GM12878 (cell line): Measurements from ENCODE around the gene LITAF. TPM values are rescaled to one million over a fixed set of nuclear protein-coding genes. Genes with fewer than 3 reads are reported as not detected.
A peak's percentile ranks its signal among the peaks of the same experiment; 100 is the strongest.

Source experiments
- ATAC-seq: fragments of 200-7000 bp; cut with Tn5 transposase; 3 replicates; pipeline ENCODE4 v1.9.1; 2020; ENCODE audit warnings: mild to moderate bottlenecking, moderate library complexity
- BruUV-seq: library from RNA; stranded (reverse); fragments of 400-500 nt; replicated peaks from 2 replicates; lab custom pipeline; 2021; lab: Mats Ljungman, UMichigan
- CTCF ChIA-PET: fragments of 300-600 bp; sonication (Branson Sonifier 250); formaldehyde crosslinking; extraction: SDS; loops from one replicate; lab custom pipeline; 2021; ENCODE audit warnings: inconsistent platforms; lab: Yijun Ruan, JAX
- POLR2A ChIA-PET: fragments of 350-600 bp; formaldehyde crosslinking; extraction: SDS; loops from one replicate; lab custom pipeline; 2021; ENCODE audit warnings: inconsistent platforms; lab: Charles Lee
- RAD21 ChIA-PET: fragments of 300-600 bp; sonication (Branson Sonifier 250); formaldehyde crosslinking; loops from one replicate; lab custom pipeline; 2023; ENCODE audit warnings: antibody characterized with exemption; ENCODE audit not compliant: unreplicated experiment; lab: Charles Lee
- SMC1A ChIA-PET: fragments of 300-600 bp; sonication (Branson Sonifier 250); formaldehyde crosslinking; loops from one replicate; lab custom pipeline; 2023; ENCODE audit not compliant: unreplicated experiment, uncharacterized antibody; lab: Charles Lee
- DNase-seq: peaks from one replicate; pipeline ENCODE4 v3.0.0-alpha.2; 2011; ENCODE audit warnings: low read depth, low spot score
- FAIRE-seq: peaks from 3 replicates; lab custom pipeline; 2011; peaks lifted over from hg19 to GRCh38; lab: Jason Lieb, UNC
- H2AFZ ChIP-seq: 2 replicates; pipeline ENCODE4 v1.6.0; 2011; ENCODE audit warnings: low read depth, low read length, control low read depth; ENCODE audit not compliant: control insufficient read depth
- H3K27ac ChIP-seq: 2 replicates; pipeline ENCODE4 v1.5.1; 2011; ENCODE audit warnings: control low read depth; ENCODE audit not compliant: control insufficient read depth, insufficient read depth
- H3K27me3 ChIP-seq, 2 experiments: replicated peaks in 1 of 2; 2 replicates each; pipeline versions ENCODE4 v1.6.0 to v1.6.1; 2011; ENCODE audit warnings: low read length in 1 of 2; ENCODE audit not compliant: control insufficient read depth in 2 of 2, insufficient read depth in 2 of 2
- H3K36me3 ChIP-seq, 2 experiments: 2 replicates each; pipeline ENCODE4 v1.5.1; 2011; ENCODE audit warnings: low read length in 1 of 2; ENCODE audit not compliant: control insufficient read depth in 2 of 2, insufficient read depth in 2 of 2
- H3K4me1 ChIP-seq: 2 replicates; pipeline ENCODE4 v1.6.1; 2011; ENCODE audit warnings: mild to moderate bottlenecking, low read length, moderate library complexity, mixed read lengths; ENCODE audit not compliant: control insufficient read depth, insufficient read depth
- H3K4me2 ChIP-seq: 2 replicates; pipeline ENCODE4 v1.6.0; 2011; ENCODE audit warnings: control low read depth; ENCODE audit not compliant: control insufficient read depth, insufficient read depth
- H3K4me3 ChIP-seq: fragments of 200-600 bp; sonication (generic); 2 replicates; pipeline ENCODE4 v1.5.1; 2016
- H3K79me2 ChIP-seq: 2 replicates; pipeline ENCODE4 v1.6.0; 2011; ENCODE audit warnings: low read length; ENCODE audit not compliant: control insufficient read depth, insufficient read depth
- H3K9ac ChIP-seq: 2 replicates; pipeline ENCODE4 v1.8.0; 2011; ENCODE audit warnings: low read length, control low read depth, mixed read lengths; ENCODE audit not compliant: control insufficient read depth, insufficient read depth
- H3K9me3 ChIP-seq: replicated peaks from 3 replicates; pipeline ENCODE4 v1.5.1; 2011; ENCODE audit warnings: mild to moderate bottlenecking, low read length; ENCODE audit not compliant: control insufficient read depth, insufficient read depth
- H4K20me1 ChIP-seq: 2 replicates; pipeline ENCODE4 v1.6.0; 2011; ENCODE audit not compliant: control insufficient read depth, insufficient read depth
- CHD1 ChIP-seq: IDR thresholded peaks from 2 replicates; pipeline ENCODE4 v1.6.1; 2012; ENCODE audit warnings: low read depth, low read length, improper control_type of control experiment
- EED ChIP-seq: sonication (generic); IDR thresholded peaks from 2 replicates; pipeline ENCODE4 v1.6.1; 2016; ENCODE audit warnings: antibody characterized with exemption, low read depth
- GABPA ChIP-seq: IDR thresholded peaks from 2 replicates; pipeline ENCODE4 v1.6.1; 2014; ENCODE audit warnings: antibody characterized with exemption, low read depth, mild to moderate bottlenecking, inconsistent platforms
- HDGF ChIP-seq: fragments of 450-650 bp; IDR thresholded peaks from 2 replicates; pipeline ENCODE4 v1.6.1; 2016; ENCODE audit warnings: antibody characterized with exemption
- IKZF2 ChIP-seq, 2 experiments: fragments of 450-650 bp; IDR thresholded peaks; 2 replicates each; pipeline ENCODE4 v1.6.1; 2017; ENCODE audit warnings: mild to moderate bottlenecking in 2 of 2, moderate library complexity in 2 of 2
- LARP7 ChIP-seq: fragments of 450-650 bp; IDR thresholded peaks from 2 replicates; pipeline ENCODE4 v1.6.1; 2017; ENCODE audit warnings: mild to moderate bottlenecking
- MYC ChIP-seq: IDR thresholded peaks from 2 replicates; pipeline ENCODE4 v1.6.1; 2011; ENCODE audit warnings: mild to moderate bottlenecking, low read length, moderate library complexity, inconsistent platforms; ENCODE audit not compliant: insufficient read depth, insufficient replicate concordance, insufficient read length, severe bottlenecking
- NR2C2 ChIP-seq: IDR thresholded peaks from 2 replicates; pipeline ENCODE4 v1.6.1; 2011; ENCODE audit warnings: borderline replicate concordance, low read depth; ENCODE audit not compliant: control insufficient read depth, insufficient read length
- RUNX3 ChIP-seq: IDR thresholded peaks from 2 replicates; pipeline ENCODE4 v1.6.1; 2012; ENCODE audit warnings: low read length, inconsistent platforms
- SIN3A ChIP-seq: IDR thresholded peaks from 2 replicates; pipeline ENCODE4 v1.6.1; 2012; ENCODE audit warnings: low read depth, low read length, improper control_type of control experiment
- SRF ChIP-seq, 2 experiments: IDR thresholded peaks; 2 replicates each; pipeline ENCODE4 v1.6.1; 2011; ENCODE audit warnings: low read depth in 2 of 2, low read length in 2 of 2, mild to moderate bottlenecking in 1 of 2, moderate library complexity in 1 of 2
- ZNF217 ChIP-seq: fragments of 450-650 bp; IDR thresholded peaks from 2 replicates; pipeline ENCODE4 v1.6.1; 2017; ENCODE audit warnings: antibody characterized with exemption, mild to moderate bottlenecking
- WGBS: methylation state at CpG from one replicate; pipeline ENCODE4 v1.1.6; 2016; ENCODE audit warnings: low lambda C conversion rate; ENCODE audit not compliant: insufficient replicate concordance, insufficient coverage; ENCODE audit errors: missing lambda C conversion rate; 5-methylcytosine and 5-hydroxymethylcytosine counted together
- in situ Hi-C: fragments of 300-500 bp; cut with MboI; formaldehyde crosslinking; loops from 9 replicates; pipeline ENCODE4 v1.14.3; 2018; ENCODE audit warnings: mixed read lengths
- intact Hi-C: fragments of 100-400 bp; cut with micrococcal nuclease; formaldehyde crosslinking; loops from one replicate; pipeline ENCODE4 v1.14.2; 2022; ENCODE audit not compliant: unreplicated experiment
- polyA plus RNA-seq, 11 experiments: library from polyadenylated mRNA; depleted of rRNA in 4 of 11; unstranded in 6 of 11; stranded (reverse) in 5 of 11; fragments of >200 nt; fragmentation: Nextera tagmentation in 4 of 11; fragmentation: Illumina TruSeq in 1 of 11; extraction: Ambion mirVana in 4 of 11; extraction: Trizol in 1 of 11; gene quantifications; 1 replicate in 1 of 11; 2 replicates in 10 of 11; pipeline versions ENCODE4 v1.2.1 to v1.2.3, GENCODE V29; 2011 to 2016; ENCODE audit warnings: inconsistent platforms in 2 of 11, missing spikeins in 2 of 11, low read depth in 1 of 11
- total RNA-seq, 4 experiments: library from RNA; depleted of rRNA in 3 of 4; stranded (reverse); fragments of >200 nt in 3 of 4; fragmentation: Illumina TruSeq in 1 of 4; extraction: Trizol in 1 of 4; gene quantifications; 2 replicates each; pipeline versions ENCODE4 v1.2.1 to v1.2.3, GENCODE V29; 2013 to 2021
- TF ChIP-seq, protein P1 (sequence below): fragments of 450-650 bp; IDR thresholded peaks from 2 replicates; pipeline ENCODE4 v1.6.1; 2017; ENCODE audit warnings: mild to moderate bottlenecking, moderate library complexity
- TF ChIP-seq, protein P2 (sequence below): fragments of 450-650 bp; IDR thresholded peaks from 2 replicates; pipeline ENCODE4 v1.6.1; 2017; ENCODE audit warnings: antibody characterized with exemption, mild to moderate bottlenecking, moderate library complexity

Gene LITAF
- total and polyA plus RNA-seq, 10 of the 15 experiments (the other 5 are each of a cell fraction or from before 2014, with no cell fraction given), result 99.2 to 211 (median 147) TPM

DNA sequence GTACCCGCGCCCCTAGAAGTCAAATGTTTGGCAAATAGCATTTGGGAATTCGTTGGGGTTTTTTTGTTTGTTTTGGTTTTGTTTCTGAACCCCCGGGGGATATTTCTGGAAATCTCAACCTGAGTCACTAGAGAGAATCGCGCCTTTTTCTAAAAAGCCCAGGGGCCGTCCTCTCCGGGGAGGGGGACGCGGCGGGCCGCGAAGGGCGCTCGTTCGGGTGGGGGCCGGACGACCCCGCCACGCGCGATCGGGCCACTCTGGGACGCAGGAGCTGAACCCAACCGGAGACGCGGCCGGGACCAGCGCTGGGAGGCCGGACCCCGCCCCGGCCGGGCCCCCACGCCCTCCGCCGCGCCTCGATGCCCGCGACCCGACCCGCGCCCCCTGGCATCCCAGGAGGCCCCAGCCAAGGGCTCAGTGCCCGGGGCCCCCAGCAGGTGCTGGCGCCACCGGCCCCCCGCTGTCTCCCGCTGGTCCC lies 302 bp downstream of the LITAF start (continued):
- TF ChIP-seq SIN3A (0 out of 2 replicates have a peak, but pooled peaks have one; percentile 6), GABPA (no peak), MYC (no peak), RUNX3 (peak; percentile 37; the same call in 1 of the 2 replicates), ZNF217 (0 out of 2 replicates have a peak, but pooled peaks have one; percentile 23), NR2C2 (no peak), LARP7 (peak; percentile 83)

- peak overlapping the region; percentile 92 for H3K27ac ChIP-seq
- no peak for FAIRE-seq
- TF ChIP-seq EED (0 out of 2 replicates have a peak, but pooled peaks have one; percentile 22), IKZF2 (IDR thresholded peaks at IDR 0.05) (peak; percentile 30 to 39; a peak in 1 of 4 replicates), CHD1 (0 out of 2 replicates have a peak, but pooled peaks have one; percentile 55), SRF (IDR thresholded peaks at IDR 0.05; ENCODE audit: low read depth in 2 of 2, low read length in 2 of 2) (no peak), HDGF (0 out of 2 replicates have a peak, but pooled peaks have one; percentile 49)
- TF ChIP-seq, protein P1, sequence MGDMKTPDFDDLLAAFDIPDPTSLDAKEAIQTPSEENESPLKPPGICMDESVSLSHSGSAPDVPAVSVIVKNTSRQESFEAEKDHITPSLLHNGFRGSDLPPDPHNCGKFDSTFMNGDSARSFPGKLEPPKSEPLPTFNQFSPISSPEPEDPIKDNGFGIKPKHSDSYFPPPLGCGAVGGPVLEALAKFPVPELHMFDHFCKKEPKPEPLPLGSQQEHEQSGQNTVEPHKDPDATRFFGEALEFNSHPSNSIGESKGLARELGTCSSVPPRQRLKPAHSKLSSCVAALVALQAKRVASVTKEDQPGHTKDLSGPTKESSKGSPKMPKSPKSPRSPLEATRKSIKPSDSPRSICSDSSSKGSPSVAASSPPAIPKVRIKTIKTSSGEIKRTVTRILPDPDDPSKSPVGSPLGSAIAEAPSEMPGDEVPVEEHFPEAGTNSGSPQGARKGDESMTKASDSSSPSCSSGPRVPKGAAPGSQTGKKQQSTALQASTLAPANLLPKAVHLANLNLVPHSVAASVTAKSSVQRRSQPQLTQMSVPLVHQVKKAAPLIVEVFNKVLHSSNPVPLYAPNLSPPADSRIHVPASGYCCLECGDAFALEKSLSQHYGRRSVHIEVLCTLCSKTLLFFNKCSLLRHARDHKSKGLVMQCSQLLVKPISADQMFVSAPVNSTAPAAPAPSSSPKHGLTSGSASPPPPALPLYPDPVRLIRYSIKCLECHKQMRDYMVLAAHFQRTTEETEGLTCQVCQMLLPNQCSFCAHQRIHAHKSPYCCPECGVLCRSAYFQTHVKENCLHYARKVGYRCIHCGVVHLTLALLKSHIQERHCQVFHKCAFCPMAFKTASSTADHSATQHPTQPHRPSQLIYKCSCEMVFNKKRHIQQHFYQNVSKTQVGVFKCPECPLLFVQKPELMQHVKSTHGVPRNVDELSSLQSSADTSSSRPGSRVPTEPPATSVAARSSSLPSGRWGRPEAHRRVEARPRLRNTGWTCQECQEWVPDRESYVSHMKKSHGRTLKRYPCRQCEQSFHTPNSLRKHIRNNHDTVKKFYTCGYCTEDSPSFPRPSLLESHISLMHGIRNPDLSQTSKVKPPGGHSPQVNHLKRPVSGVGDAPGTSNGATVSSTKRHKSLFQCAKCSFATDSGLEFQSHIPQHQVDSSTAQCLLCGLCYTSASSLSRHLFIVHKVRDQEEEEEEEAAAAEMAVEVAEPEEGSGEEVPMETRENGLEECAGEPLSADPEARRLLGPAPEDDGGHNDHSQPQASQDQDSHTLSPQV, result no peak
- TF ChIP-seq, protein P2, sequence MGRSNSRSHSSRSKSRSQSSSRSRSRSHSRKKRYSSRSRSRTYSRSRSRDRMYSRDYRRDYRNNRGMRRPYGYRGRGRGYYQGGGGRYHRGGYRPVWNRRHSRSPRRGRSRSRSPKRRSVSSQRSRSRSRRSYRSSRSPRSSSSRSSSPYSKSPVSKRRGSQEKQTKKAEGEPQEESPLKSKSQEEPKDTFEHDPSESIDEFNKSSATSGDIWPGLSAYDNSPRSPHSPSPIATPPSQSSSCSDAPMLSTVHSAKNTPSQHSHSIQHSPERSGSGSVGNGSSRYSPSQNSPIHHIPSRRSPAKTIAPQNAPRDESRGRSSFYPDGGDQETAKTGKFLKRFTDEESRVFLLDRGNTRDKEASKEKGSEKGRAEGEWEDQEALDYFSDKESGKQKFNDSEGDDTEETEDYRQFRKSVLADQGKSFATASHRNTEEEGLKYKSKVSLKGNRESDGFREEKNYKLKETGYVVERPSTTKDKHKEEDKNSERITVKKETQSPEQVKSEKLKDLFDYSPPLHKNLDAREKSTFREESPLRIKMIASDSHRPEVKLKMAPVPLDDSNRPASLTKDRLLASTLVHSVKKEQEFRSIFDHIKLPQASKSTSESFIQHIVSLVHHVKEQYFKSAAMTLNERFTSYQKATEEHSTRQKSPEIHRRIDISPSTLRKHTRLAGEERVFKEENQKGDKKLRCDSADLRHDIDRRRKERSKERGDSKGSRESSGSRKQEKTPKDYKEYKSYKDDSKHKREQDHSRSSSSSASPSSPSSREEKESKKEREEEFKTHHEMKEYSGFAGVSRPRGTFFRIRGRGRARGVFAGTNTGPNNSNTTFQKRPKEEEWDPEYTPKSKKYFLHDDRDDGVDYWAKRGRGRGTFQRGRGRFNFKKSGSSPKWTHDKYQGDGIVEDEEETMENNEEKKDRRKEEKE, result no peak
These were observed 1.0 kb downstream of the LITAF start for GRCh38 chr16:11585460-11586377.

More at GRCh38 chr16:11585460-11586377, 1.0 kb downstream of the LITAF start:
- H3K36me3 ChIP-seq, result no peaks in the 10 kb centered on the region; a peak in 1 of 4 replicates
- ChIA-PET RAD21 (interaction anchor here (0.9 to 3.0 kb wide), 8 partner anchors 8 to 212 kb away, joined by 3 to 16 read pairs (median 6); partner anchors contain the start of gene ZC3H7A), SMC1A (interaction anchor here (0.9 to 1.5 kb wide), 6 partner anchors 9 to 147 kb away, joined by 3 to 6 read pairs (median 4); no protein-coding TSS in a partner anchor), CTCF (interaction anchor here (0.6 to 1.4 kb wide), 4 partner anchors 13 to 620 kb away, joined by 3 to 5 read pairs (median 4); no protein-coding TSS in a partner anchor), POLR2A (interaction anchor here (0.8 to 1.5 kb wide), 6 partner anchors 13 to 265 kb away, joined by 3 to 6 read pairs (median 3); partner anchors contain the start of genes RSL1D1, TXNDC11 and ZC3H7A)
- intact Hi-C loops (no loop called here), in situ Hi-C loops (no loop called here)
- H3K4me2 ChIP-seq, result peak overlapping the region; percentile 95
- no TSS peak for BruUV-seq
- no peaks in the 10 kb centered on the region for H4K20me1 ChIP-seq
- H3K4me1 ChIP-seq, result peaks cover 17% of the 10 kb centered on the region; the same call in 1 of the 2 replicates
- DNase-seq (no peak), ATAC-seq (peak; percentile 20)
- H3K9me3 ChIP-seq, result no peaks in the 10 kb centered on the region
- H3K79me2 ChIP-seq, result peaks cover 66% of the 10 kb centered on the region
- H2AFZ ChIP-seq, result peak overlapping the region; percentile 29; the same call in 1 of the 2 replicates
- peak overlapping the region; percentile 94 for H3K9ac ChIP-seq
- 2% methylated on average over 26 of the region's 29 CpGs for WGBS
- H3K4me3 ChIP-seq, result peak overlapping the region; percentile 97
- H3K27me3 ChIP-seq, result no peaks in the 10 kb centered on the region
